HepG2 (cell line): ENCODE measurements around the gene ALG8. TPM values are rescaled to one million over a fixed set of nuclear protein-coding genes. Genes with fewer than 3 reads are reported as not detected.

ENCODE experiments used
- ARID2 ChIP-seq: sonication (generic); formaldehyde crosslinking; IDR thresholded peaks from 2 replicates; pipeline ENCODE4 v1.8.1; 2022; ENCODE audit warnings: mild to moderate bottlenecking, missing genetic modification reagents, borderline replicate concordance
- ETV5 ChIP-seq: IDR thresholded peaks from 2 replicates; pipeline ENCODE4 v1.6.1; 2018; ENCODE audit warnings: missing biosample characterization, missing genetic modification reagents, inconsistent platforms, borderline replicate concordance
- GTF3A ChIP-seq: sonication (generic); formaldehyde crosslinking; conservative IDR thresholded peaks from 2 replicates; pipeline ENCODE4 v1.4.0; 2020; ENCODE audit warnings: mild to moderate bottlenecking, missing genetic modification reagents
- HMG20B ChIP-seq: conservative IDR thresholded peaks from 2 replicates; pipeline ENCODE4 v1.6.1; 2016; ENCODE audit warnings: missing genetic modification reagents, missing compliant biosample characterization
- HNF4A ChIP-seq: sonication (generic); formaldehyde crosslinking; IDR thresholded peaks from 2 replicates; pipeline ENCODE4 v1.4.0; 2020; ENCODE audit warnings: missing genetic modification reagents
- HNRNPH1 ChIP-seq: fragments of 200-400 bp; formaldehyde crosslinking; optimal IDR thresholded peaks from 2 replicates; pipeline ENCODE3; 2017; ENCODE audit warnings: mild to moderate bottlenecking, low read depth, low read length
- KDM5A ChIP-seq: fragments of 200-600 bp; sonication (generic); IDR thresholded peaks from 2 replicates; pipeline ENCODE4 v1.7.0; 2018; ENCODE audit warnings: antibody characterized with exemption, mild to moderate bottlenecking, low read length, borderline replicate concordance
- LCORL ChIP-seq, 2 experiments: fragments of 450-650 bp in 1 of 2; sonication (generic) in 1 of 2; formaldehyde crosslinking in 1 of 2; IDR thresholded peaks; 2 replicates each; pipeline versions ENCODE4 v1.5.0 to v1.6.1; 2017 to 2020; ENCODE audit warnings: antibody characterized with exemption in 1 of 2, missing genetic modification reagents in 1 of 2
- MEIS2 ChIP-seq: sonication (generic); formaldehyde crosslinking; IDR thresholded peaks from 2 replicates; pipeline ENCODE4 v1.9.0; 2021; ENCODE audit warnings: mild to moderate bottlenecking, missing genetic modification reagents
- MTA1 ChIP-seq: sonication (generic); formaldehyde crosslinking; IDR thresholded peaks from 2 replicates; pipeline ENCODE4 v1.4.0; 2020; ENCODE audit warnings: missing genetic modification reagents, mild to moderate bottlenecking, borderline replicate concordance
- NFATC3 ChIP-seq: sonication (generic); formaldehyde crosslinking; IDR thresholded peaks from 2 replicates; pipeline ENCODE4 v1.5.1; 2020; ENCODE audit warnings: mild to moderate bottlenecking, missing genetic modification reagents
- RARG ChIP-seq: sonication (generic); formaldehyde crosslinking; IDR thresholded peaks from 2 replicates; pipeline ENCODE4 v1.4.0; 2020; ENCODE audit warnings: low read depth, mild to moderate bottlenecking, missing genetic modification reagents
- RFX5 ChIP-seq: IDR thresholded peaks from 2 replicates; pipeline ENCODE4 v1.6.1; 2011; ENCODE audit warnings: low read depth, low read length, improper control_type of control experiment
- SMC3 ChIP-seq: IDR thresholded peaks from 2 replicates; pipeline ENCODE4 v1.6.1; 2011; ENCODE audit warnings: low read length, improper control_type of control experiment
- TAF1 ChIP-seq: sonication (generic); formaldehyde crosslinking; IDR thresholded peaks from 2 replicates; pipeline ENCODE4 v1.4.0; 2020; ENCODE audit warnings: missing genetic modification reagents
- U2AF1 ChIP-seq: fragments of 200-400 bp; formaldehyde crosslinking; optimal IDR thresholded peaks from 2 replicates; pipeline ENCODE3; 2017; ENCODE audit warnings: mild to moderate bottlenecking, low read depth, low read length
- ZEB1 ChIP-seq: IDR thresholded peaks from 2 replicates; pipeline ENCODE4 v1.6.1; 2012; ENCODE audit warnings: mild to moderate bottlenecking, low read depth, inconsistent platforms; ENCODE audit not compliant: insufficient replicate concordance
- ZIK1 ChIP-seq: sonication (generic); formaldehyde crosslinking; IDR thresholded peaks from 2 replicates; pipeline ENCODE4 v1.5.0; 2020; ENCODE audit warnings: mild to moderate bottlenecking, low read depth, missing genetic modification reagents, borderline replicate concordance
- ZNF234 ChIP-seq: sonication (generic); formaldehyde crosslinking; conservative IDR thresholded peaks from 2 replicates; pipeline ENCODE4 v1.5.1; 2020; ENCODE audit warnings: mild to moderate bottlenecking, missing genetic modification reagents
- ZNF484 ChIP-seq: sonication (generic); formaldehyde crosslinking; IDR thresholded peaks from 2 replicates; pipeline ENCODE4 v1.5.1; 2020; ENCODE audit warnings: mild to moderate bottlenecking, low read depth, missing genetic modification reagents, borderline replicate concordance
- ZNF724P ChIP-seq: sonication (generic); formaldehyde crosslinking; IDR thresholded peaks from 2 replicates; pipeline ENCODE4 v1.8.0; 2022; ENCODE audit warnings: missing genetic modification reagents, borderline replicate concordance
- ZSCAN9 ChIP-seq: IDR thresholded peaks from 2 replicates; pipeline ENCODE4 v1.6.1; 2016; ENCODE audit warnings: borderline replicate concordance
- polyA plus RNA-seq, 8 experiments: library from polyadenylated mRNA; depleted of rRNA in 3 of 8; stranded (reverse) in 7 of 8; unstranded in 1 of 8; fragments of >200 nt; fragmentation: Illumina TruSeq in 4 of 8; extraction: Trizol in 4 of 8; gene quantifications; 2 replicates each; pipeline versions ENCODE4 v1.2.1 to v1.2.3, GENCODE V29; 2011 to 2016; ENCODE audit warnings: low read depth in 4 of 8, missing spikeins in 1 of 8, mixed read lengths in 1 of 8; ENCODE audit not compliant: insufficient read depth in 1 of 8
- total RNA-seq, 5 experiments: library from RNA; depleted of rRNA; stranded (reverse); fragments of >200 nt; fragmentation: Illumina TruSeq; extraction: Trizol; gene quantifications; 2 replicates each; pipeline ENCODE4 v1.2.3, GENCODE V29; 2016; ENCODE audit warnings: low read depth in 1 of 5
- TF ChIP-seq, protein P1 (sequence below): IDR thresholded peaks from 2 replicates; pipeline ENCODE4 v1.6.1; 2016; ENCODE audit warnings: low read depth, control low read depth
- TF ChIP-seq, protein P2 (sequence below): sonication (generic); formaldehyde crosslinking; IDR thresholded peaks from 2 replicates; pipeline ENCODE4 v1.5.0; 2020; ENCODE audit warnings: mild to moderate bottlenecking, missing genetic modification reagents, moderate library complexity
- TF ChIP-seq, protein P3 (sequence below): sonication (generic); formaldehyde crosslinking; IDR thresholded peaks from 2 replicates; pipeline ENCODE4 v1.8.0; 2022; ENCODE audit warnings: mild to moderate bottlenecking, missing genetic modification reagents, moderate library complexity
- TF ChIP-seq, protein P4 (sequence below): sonication (generic); formaldehyde crosslinking; IDR thresholded peaks from 2 replicates; pipeline ENCODE4 v1.8.0; 2022; ENCODE audit warnings: missing genetic modification reagents, mild to moderate bottlenecking, inconsistent platforms, borderline replicate concordance

ALG8 gene
- total and polyA plus RNA-seq, 2 of the 13 experiments (the other 11 are each of a cell fraction or from before 2014, with no cell fraction given) = 75.8 to 88.0 TPM

DNA sequence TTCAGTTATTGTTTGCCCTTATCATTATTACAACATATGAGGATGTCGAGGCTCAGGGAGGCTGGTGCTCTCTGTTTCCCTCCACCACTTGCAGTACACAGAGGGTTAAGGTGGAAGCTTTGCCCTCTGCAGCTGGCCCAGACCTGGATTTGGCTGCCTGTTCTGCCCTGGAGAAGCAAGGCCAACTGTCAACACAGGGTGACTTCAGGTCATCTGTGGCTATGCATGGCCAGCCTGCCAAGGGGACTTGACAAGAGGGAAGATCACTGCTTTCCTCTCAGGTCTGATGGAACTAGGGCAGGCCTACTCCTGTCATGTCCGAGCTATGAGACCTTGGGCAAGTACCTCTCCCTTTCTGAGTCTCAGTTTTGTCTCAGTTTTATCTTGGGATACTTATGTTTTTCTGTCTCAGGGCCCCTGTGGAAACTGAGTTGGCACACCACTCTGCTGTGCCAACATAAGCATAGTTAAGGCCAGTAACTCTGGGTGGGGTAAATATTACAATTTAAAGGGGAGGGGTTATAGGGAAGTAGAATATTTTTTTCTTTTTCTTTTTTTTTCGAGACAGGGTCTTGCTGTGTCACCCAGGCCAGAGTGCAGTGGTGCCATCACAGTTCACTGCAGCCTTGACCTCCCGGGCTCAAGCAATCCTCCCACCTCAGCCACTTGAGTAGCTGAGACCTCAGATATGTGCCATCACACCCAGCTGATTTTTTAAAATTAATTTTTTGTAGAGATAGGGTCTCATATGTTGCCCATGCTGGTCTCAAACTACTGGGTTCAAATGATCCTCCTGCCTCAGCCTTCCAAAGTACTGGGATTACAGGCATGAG is 78.1 kb downstream of the ALG8 start (continued):
- no peak for TF ChIP-seq ZIK1 (CRISPR knock-in tag)
- no peak for TF ChIP-seq TAF1 (CRISPR knock-in tag)
- no peak for TF ChIP-seq SMC3
- TF ChIP-seq, protein P1, sequence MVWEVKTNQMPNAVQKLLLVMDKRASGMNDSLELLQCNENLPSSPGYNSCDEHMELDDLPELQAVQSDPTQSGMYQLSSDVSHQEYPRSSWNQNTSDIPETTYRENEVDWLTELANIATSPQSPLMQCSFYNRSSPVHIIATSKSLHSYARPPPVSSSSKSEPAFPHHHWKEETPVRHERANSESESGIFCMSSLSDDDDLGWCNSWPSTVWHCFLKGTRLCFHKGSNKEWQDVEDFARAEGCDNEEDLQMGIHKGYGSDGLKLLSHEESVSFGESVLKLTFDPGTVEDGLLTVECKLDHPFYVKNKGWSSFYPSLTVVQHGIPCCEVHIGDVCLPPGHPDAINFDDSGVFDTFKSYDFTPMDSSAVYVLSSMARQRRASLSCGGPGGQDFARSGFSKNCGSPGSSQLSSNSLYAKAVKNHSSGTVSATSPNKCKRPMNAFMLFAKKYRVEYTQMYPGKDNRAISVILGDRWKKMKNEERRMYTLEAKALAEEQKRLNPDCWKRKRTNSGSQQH = no peak
- TF ChIP-seq HNRNPH1 = no peak
- no peak for TF ChIP-seq ETV5 (CRISPR knock-in tag)
- no peak for TF ChIP-seq ZNF484 (CRISPR knock-in tag)
- no peak for TF ChIP-seq ARID2 (CRISPR knock-in tag)
- no peak for TF ChIP-seq MTA1 (CRISPR knock-in tag)
- TF ChIP-seq LCORL (IDR thresholded peaks at IDR 0.05) = no peak
- peak; percentile 51; the same call in 1 of the 2 replicates for TF ChIP-seq LCORL (CRISPR knock-in tag; IDR thresholded peaks at IDR 0.05)
- TF ChIP-seq ZEB1 = no peak
- TF ChIP-seq, protein P2, sequence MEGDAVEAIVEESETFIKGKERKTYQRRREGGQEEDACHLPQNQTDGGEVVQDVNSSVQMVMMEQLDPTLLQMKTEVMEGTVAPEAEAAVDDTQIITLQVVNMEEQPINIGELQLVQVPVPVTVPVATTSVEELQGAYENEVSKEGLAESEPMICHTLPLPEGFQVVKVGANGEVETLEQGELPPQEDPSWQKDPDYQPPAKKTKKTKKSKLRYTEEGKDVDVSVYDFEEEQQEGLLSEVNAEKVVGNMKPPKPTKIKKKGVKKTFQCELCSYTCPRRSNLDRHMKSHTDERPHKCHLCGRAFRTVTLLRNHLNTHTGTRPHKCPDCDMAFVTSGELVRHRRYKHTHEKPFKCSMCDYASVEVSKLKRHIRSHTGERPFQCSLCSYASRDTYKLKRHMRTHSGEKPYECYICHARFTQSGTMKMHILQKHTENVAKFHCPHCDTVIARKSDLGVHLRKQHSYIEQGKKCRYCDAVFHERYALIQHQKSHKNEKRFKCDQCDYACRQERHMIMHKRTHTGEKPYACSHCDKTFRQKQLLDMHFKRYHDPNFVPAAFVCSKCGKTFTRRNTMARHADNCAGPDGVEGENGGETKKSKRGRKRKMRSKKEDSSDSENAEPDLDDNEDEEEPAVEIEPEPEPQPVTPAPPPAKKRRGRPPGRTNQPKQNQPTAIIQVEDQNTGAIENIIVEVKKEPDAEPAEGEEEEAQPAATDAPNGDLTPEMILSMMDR (CRISPR knock-in tag) = no peak
- TF ChIP-seq RARG = no peak
- no peak for TF ChIP-seq NFATC3
- no peak for TF ChIP-seq ZNF724P (CRISPR knock-in tag)
- TF ChIP-seq GTF3A = no peak
- peak; percentile 67 for TF ChIP-seq HNF4A (CRISPR knock-in tag)
- TF ChIP-seq, protein P3, sequence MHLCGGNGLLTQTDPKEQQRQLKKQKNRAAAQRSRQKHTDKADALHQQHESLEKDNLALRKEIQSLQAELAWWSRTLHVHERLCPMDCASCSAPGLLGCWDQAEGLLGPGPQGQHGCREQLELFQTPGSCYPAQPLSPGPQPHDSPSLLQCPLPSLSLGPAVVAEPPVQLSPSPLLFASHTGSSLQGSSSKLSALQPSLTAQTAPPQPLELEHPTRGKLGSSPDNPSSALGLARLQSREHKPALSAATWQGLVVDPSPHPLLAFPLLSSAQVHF (CRISPR knock-in tag) = no peak
- no peak; the same call in 1 of the 2 replicates for TF ChIP-seq ZSCAN9 (CRISPR knock-in tag)
- no peak for TF ChIP-seq HMG20B
- no peak for TF ChIP-seq RFX5
- no peak for TF ChIP-seq ZNF234 (CRISPR knock-in tag)
- TF ChIP-seq, protein P4, sequence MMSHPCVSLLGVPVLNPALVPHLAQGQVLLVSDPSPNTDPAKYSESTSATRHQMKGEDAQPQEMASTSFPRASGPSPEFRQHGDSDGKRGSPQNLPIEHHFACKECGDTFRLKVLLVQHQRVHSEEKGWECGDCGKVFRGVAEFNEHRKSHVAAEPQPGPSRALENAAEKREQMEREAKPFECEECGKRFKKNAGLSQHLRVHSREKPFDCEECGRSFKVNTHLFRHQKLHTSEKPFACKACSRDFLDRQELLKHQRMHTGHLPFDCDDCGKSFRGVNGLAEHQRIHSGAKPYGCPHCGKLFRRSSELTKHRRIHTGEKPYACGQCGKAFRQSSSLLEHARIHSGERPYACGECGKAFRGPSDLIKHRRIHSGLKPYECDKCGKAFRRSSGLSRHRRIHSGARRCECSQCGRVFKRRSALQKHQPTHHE = no peak
- 0 out of 2 replicates have a peak, but pooled peaks have one; percentile 27 for TF ChIP-seq MEIS2
- no peak for TF ChIP-seq KDM5A
- no peak for TF ChIP-seq U2AF1
